Gastroesophageal sphincter (tissue), 3 donors: ENCODE data around the gene LAG3.

Experiments
- CTCF ChIP-seq, 4 experiments: fragments of 200-600 bp in 2 of 4; fragments of 450-650 bp in 2 of 4; sonication (generic) in 1 of 4; IDR thresholded peaks; one replicate each; pipeline ENCODE4 v1.5.1; 2017 to 2019; ENCODE audit warnings: antibody characterized with exemption in 4 of 4, mild to moderate bottlenecking in 2 of 4, moderate library complexity in 2 of 4
- EP300 ChIP-seq: sonication (generic); formaldehyde crosslinking; IDR thresholded peaks from one replicate; pipeline ENCODE4 v1.6.1; 2017; ENCODE audit warnings: antibody characterized with exemption, mild to moderate bottlenecking
- POLR2A ChIP-seq, 2 donors: fragments of 450-650 bp; IDR thresholded peaks; one replicate each; pipeline ENCODE4 v1.6.1; 2017; ENCODE audit warnings: antibody characterized with exemption in 2 of 2, mild to moderate bottlenecking in 2 of 2, moderate library complexity in 1 of 2
- POLR2AphosphoS5 ChIP-seq: sonication (generic); formaldehyde crosslinking; IDR thresholded peaks from one replicate; pipeline ENCODE4 v1.6.1; 2017; ENCODE audit warnings: antibody characterized with exemption

GRCh38 chr12:6792522-6793201 is 20.3 kb downstream of the LAG3 start:
- TF ChIP-seq EP300 = no peak
- no peak for TF ChIP-seq CTCF (IDR thresholded peaks at IDR 0.05)
- TF ChIP-seq POLR2A (IDR thresholded peaks at IDR 0.05) = no peak
- TF ChIP-seq POLR2AphosphoS5 = no peak
